GM19035 (cell line): ENCODE results near the gene UTP4.
A peak's percentile ranks its signal among the peaks of the same experiment; 100 is the strongest.
"Not testable (repeated sequence)": the region's sequence is repeated elsewhere in the genome, so short reads cannot be mapped to it uniquely, and the experiment has no call there.

Experiments
- ATAC-seq: cut with Tn5 transposase; IDR thresholded peaks from one replicate; pipeline ENCODE4 v1.9.1; 2021; ENCODE audit not compliant: unreplicated experiment

The UTP4 gene

DNA sequence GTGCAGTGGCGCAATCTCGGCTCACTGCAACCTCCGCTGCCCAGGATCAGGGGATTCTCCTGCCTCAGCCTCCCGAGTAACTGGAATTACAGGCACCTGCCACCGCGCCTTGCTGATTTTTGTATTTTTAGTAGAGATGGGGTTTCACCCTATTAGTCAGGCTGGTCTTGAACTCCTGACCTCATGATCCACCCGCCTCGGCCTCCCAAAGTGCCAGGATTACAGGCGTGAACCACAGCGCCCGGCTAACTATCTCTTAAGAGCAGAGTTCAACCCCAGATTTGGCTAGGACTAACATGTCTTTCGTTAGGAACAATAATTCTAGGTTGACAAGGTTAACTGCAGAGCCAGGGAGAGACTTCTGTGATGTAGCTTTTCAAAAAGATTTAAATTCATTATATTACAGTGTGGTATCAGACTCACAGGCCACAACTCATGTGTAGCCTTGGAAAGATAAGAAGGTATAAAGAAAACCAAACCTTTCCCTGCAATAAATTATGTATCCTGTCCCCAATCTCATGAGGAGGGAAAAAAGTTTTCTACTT, 4.4 kb upstream of the UTP4 start:
- ATAC-seq, result no peak

DNA sequence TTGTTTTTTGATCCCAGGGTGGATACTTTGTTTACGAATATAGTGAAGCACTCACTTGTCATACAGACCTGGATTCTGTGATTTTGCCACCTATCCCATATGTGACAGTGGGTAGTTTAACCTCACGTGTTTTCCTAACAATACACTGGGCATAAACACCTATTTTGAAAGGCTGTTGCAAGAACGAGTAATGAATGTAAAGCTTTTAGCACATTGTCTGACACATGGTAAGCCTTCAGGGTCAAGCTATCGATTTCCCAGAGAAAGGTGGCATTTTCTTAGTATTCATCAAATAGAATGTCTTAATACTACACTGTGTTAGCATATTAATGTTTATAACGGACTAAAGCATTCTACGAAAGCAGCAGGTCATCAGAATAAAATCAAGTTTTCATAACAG, 2.0 kb upstream of the UTP4 start:
- ATAC-seq, result no peak

- no peak for ATAC-seq
Measured at GRCh38 chr16:69131167-69131838, 1.1 kb upstream of the UTP4 start.

GRCh38 chr16:69131839-69132423, 518 bp upstream of the UTP4 start:
- peak; percentile 55 for ATAC-seq

DNA sequence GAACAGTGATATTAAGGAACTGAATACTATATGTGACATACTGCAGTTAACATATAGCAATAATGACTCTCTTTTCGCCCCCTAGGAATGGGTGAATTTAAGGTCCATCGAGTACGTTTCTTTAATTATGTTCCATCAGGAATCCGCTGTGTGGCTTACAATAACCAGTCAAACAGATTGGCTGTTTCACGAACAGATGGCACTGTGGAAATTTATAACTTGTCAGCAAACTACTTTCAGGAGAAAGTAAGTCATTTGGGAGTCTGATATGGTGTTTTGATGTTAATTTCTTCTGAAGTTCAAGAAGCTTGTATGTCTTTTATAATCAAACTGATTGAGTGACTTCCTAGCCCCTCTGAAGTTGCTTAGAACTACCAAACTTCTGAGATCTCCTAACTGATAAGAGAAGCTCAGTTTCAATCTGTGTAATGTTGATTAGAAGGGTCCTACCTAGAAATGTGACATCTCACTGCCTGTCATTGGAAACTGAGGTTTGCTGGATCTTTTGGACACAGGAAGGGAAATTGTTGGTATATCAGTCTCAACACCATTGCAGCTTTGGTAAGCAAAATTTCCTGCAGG, 1.0 kb downstream of the UTP4 start:
- ATAC-seq, result no peak

- ATAC-seq, result no peak
Measured at GRCh38 chr16:69138608-69139007, 6.2 kb downstream of the UTP4 start.

DNA sequence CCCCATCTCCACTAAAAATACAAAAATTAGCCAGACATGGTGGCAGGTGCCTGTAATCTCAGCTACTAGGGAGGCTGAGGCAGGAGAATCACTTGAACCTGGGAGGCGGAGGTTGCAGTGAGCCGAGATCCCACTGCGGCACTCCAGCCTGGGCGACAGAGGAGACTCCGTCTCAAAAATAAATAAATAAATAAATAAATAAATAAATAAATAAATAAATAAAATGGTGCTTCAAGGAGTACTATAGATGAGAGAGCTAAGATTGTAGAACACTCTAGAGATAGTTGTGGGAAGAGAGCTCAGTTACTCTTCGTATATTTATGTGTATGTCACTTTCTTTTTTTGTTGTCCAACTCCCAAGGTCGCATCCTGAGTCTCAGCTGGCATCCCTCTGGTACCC, 7.0 kb downstream of the UTP4 start:
- not testable (repeated sequence) for ATAC-seq

DNA sequence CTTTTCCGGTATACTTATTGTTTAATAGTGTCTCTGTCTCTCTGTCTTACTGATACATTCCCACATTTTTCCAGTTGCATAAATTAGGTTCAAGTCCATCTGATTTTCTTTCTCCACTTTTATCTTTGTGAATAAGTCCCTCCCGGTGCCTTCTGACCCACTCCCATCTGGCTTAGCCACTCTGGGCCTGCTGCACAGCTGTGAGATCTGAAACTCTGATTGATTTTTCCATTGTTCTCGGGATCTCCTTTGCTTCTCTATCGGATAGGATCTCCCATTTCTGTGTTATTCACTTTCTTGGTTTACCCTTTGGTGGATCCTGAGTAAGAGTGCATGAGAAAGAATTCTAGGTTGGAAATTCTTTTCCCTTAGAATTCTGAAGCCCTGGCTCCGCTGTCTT, 8.6 kb downstream of the UTP4 start:
- ATAC-seq, result no peak

- no peak for ATAC-seq
Measured at GRCh38 chr16:69141936-69142335, 9.5 kb downstream of the UTP4 start.

DNA sequence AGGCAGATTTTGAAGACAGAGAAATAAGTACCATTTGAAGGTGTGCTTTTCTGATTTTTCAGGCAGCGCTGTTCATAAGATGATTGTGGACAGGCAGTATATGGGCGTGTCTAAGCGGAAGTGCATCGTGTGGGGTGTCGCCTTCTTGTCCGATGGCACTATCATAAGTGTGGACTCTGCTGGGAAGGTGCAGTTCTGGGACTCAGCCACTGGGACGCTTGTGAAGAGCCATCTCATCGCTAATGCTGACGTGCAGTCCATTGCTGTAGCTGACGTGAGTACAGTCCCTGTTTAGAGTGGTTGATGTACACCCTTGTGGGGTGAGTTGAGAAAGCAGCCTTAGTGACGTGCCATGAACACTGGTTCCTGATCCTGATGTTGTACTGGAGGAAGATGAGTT, 10.7 kb downstream of the UTP4 start:
- ATAC-seq, result no peak

DNA sequence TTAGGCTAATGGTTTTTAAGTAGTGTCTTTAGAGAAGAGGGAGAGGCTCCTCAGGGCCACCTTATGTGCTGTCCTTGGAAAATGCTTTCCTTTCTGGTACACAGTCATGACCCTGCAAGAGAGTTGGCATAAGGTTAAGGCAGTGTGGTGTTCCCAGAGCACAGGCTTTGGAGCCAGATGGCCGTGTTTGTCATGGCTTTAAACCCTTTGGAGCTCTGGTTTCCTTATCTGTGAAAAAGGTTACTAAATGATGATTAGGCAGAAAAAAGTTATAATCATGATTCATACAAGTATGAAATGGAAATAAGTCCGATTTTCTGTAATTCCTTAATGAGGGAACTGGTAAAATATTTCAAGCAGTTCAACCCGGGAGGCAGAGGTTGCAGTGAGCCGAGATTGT, 13.2 kb downstream of the UTP4 start:
- ATAC-seq, result no peak

GRCh38 chr16:69149621-69150020, 17.2 kb downstream of the UTP4 start:
- not testable (repeated sequence) for ATAC-seq

- ATAC-seq, result no peak
Measured at GRCh38 chr16:69150146-69150865, 17.9 kb downstream of the UTP4 start.

GRCh38 chr16:69157196-69157595, 24.7 kb downstream of the UTP4 start:
- ATAC-seq, result no peak

- no peak for ATAC-seq
Measured at GRCh38 chr16:69160192-69160591, 27.7 kb downstream of the UTP4 start.

DNA sequence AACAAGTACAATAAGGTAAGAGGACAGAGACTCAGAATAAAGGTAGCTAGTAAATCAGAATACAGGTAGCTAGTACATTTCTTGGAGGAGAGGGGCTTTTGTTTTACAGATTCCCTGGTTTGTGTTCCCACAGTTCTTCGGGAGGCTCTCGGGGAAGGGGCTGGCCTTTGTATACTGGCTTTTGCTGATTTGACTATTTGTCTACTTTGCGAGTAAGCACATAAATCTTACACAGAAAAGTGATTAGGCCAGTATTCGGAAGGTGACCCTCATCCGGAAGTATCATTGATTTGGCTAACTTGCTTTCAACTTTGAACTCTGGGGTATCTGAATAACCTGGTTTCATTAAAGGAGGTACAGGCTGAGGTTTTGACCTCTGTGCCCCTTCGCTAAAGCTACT, 33.1 kb downstream of the UTP4 start:
- ATAC-seq, result no peak

DNA sequence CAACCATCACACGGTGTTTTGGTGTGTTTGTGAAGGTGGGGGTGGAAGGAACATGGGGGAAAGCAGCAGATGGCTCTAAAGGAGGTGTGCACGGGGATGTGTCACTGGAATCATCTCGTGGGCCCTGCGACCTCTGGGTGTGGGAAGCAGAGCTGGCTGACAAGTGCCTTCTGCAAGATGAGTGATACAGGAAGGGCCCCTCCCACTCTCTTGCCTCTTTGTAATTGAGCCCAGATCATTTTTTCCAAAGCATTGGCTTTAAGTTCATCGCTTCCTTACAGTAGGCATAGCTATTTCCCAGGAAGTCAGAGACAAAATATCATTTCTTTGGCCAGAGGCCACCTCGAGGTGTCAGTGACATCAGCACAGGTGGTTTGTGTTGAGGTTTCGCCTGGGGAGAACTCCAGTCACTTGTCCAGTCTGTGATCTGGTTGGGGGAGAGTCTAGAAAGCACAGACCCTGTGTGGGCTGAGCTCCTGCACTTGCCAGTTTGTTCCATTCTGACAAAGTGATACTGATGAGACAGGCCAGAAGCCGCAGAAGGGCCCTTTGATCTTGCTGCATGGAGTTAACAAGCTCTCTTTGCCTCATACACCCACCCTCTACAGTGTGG, 33.9 kb downstream of the UTP4 start:
- no peak for ATAC-seq

DNA sequence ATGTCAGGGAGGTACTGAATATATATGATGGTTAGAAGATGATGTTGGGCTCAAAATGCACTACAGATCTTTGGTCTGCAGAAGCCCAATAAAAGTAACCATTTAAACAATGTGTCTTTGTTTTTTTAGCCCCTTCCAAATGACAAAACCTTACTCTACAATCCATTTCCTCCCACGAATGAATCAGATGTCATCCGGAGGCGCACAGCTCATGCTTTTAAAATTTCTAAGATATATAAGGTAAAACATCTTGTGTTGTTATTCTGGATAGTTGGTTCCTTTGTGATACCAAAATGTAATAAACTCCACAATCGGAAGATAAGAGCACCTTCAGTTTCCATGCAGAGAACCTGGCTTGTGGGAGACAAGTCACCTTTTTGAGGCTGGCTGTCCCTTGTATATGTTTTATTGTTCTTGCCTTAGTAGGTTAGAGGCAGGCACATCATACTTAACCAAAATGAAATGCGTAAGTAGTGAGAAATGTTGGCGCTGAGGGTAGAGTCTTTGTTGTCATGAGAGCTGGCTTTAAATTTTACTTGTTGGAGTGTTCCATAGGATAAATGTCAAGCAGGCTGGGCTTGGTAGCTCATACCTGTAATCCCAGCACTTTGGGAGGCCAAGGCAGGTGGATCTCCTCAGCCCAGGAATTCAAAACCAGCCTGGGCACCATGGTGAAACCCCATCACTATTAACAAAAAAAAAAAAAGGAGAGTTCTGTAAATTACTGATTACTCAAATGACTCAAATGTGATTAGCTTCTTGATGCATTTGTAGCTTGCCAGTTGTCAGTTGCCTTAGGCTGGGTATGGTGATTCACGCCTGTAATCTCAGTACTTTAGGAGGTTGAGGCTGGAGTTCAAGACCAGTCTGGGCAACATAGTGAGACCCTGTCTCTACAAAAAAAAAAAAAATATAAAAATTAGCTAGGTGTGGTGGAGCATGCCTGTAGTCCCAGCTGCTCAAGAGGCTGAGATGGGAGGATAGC, 34.8 kb downstream of the UTP4 start:
- ATAC-seq, result no peak

DNA sequence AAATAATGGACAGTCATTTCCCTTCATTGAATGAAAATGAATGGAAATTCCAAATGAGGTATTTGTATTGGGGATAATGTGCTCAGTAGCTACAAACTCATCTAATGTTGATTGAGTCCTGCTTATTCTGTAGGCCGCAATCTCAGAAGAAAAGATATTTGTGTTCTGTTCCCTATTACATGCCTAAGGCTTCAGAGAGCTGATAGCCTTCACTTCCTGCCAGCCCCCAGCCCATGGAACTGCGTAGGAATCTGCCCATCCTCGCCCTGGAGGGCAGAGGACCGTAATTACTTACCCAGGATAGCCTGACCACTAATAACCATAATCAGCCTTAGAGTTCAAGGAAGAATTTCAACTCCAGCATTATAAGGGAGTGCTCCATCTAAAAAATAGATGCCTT, 36.6 kb downstream of the UTP4 start:
- no peak for ATAC-seq
